GM18498 (cell line): ENCODE data around the gene ADAP1.
"Not testable (repeated sequence)": the region's sequence is repeated elsewhere in the genome, so short reads cannot be mapped to it uniquely, and the experiment has no call there.

Experiments used
- ATAC-seq: cut with Tn5 transposase; IDR thresholded peaks from one replicate; pipeline ENCODE4 v1.9.1; 2021; ENCODE audit warnings: mild to moderate bottlenecking, moderate library complexity; ENCODE audit not compliant: unreplicated experiment

ADAP1 gene, protein sequence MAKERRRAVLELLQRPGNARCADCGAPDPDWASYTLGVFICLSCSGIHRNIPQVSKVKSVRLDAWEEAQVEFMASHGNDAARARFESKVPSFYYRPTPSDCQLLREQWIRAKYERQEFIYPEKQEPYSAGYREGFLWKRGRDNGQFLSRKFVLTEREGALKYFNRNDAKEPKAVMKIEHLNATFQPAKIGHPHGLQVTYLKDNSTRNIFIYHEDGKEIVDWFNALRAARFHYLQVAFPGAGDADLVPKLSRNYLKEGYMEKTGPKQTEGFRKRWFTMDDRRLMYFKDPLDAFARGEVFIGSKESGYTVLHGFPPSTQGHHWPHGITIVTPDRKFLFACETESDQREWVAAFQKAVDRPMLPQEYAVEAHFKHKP

DNA sequence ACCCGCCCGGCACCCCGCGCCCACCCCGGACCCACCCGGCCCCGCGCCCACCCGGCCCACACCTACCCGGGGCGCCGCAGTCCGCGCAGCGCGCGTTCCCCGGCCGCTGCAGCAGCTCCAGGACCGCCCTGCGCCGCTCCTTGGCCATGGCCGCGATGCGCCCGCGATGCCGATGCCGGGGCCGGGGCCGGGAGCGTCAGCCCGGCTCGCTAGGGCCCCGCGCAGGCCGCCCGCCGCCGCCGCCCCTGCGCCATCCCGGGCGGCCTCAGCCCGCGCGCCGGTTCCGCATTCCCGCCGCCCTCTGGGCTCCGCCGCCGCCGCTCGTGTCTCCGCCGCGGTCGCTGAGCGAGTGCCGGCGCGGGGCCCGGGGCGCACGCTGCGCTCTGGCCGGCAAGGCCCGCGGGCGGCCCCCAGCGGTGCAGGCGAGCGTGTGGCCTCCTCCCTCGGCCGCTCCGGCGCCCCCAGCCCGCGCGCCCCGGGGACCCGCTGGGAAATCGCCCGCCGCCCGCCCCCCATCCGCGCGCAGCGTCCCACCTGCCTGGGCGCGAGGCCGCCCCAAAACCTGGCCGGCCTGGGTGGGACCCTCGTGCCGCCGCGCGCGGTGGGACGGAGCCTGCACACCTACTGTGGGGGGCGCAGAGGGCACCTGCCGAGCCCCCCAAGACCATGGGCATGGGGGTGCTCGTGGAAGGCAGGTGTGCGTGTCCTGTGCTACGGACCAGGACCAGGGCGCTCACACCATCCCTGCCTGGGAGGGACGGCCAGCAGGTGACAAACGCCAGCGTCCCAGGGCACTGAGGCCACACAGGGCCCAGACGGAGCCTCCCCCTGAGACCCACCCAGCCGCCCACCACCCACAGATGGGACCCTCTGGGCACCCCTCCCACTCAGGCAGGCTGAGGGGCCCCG lies at the start of gene ADAP1:
ADAP1 (minus strand) TSS at position 351 of the 909 bp plus-strand sequence; CDS start at position 148, 203 bp downstream.
- ATAC-seq: peak; percentile 59

DNA sequence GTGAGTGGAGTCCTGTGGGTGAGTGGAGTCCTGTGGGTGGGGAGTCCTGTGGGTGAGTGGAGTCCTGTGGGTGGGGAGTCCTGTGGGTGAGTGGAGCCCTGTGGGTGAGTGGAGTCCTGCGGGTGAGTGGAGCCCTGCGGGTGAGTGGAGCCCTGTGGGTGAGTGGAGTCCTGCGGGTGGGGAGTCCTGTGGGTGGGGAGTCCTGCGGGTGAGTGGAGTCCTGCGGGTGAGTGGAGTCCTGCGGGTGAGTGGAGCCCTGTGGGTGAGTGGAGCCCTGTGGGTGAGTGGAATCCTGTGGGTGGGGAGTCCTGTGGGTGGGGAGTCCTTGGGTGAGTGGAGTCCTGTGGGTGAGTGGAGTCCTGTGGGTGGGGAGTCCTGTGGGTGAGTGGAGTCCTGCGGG lies 48.0 kb upstream of the ADAP1 start:
- not testable (repeated sequence) for ATAC-seq

DNA sequence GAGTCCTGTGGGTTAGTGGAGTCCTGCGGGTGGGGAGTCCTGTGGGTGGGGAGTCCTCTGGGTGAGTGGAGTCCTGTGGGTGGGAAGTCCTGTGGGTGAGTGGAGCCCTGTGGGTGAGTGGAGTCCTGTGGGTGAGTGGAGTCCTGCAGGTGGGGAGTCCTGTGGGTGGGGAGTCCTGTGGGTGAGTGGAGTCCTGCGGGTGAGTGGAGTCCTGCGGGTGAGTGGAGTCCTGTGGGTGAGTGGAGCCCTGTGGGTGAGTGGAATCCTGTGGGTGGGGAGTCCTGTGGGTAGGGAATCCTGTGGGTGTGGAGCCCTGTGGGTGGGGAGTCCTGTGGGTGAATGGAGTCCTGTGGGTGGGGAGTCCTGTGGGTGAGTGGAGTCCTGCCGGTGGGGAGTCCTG lies 47.5 kb upstream of the ADAP1 start:
- not testable (repeated sequence) for ATAC-seq

DNA sequence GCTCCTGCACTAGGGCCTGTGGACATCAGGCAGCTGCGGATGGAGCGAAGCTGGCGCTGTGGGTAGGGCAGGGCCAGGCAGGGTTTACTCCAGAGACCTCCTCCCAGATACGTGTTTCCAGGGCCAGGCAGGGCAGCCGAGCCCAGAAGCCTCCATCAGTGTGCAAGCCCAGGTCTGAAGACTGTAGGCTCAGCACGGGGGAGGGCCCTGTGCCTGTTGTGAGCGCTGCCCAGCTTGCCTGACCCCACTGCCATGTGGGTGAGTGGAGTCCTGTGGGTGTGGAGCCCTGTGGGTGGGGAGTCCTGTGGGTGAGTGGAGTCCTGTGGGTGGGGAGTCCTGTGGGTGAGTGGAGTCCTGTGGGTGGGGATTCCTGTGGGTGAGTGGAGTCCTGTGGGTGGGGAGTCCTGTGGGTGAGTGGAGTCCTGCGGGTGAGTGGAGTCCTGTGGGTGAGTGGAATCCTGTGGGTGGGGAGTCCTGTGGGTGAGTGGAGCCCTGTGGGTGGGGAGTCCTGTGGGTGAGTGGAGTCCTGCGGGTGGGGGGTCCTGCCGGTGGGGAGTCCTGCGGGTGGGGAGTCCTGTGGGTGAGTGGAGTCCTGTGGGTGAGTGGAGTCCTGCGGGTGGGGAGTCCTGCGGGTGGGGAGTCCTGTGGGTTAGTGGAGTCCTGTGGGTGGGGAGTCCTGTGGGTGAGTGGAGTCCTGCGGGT lies 46.7 kb upstream of the ADAP1 start:
- ATAC-seq: not testable (repeated sequence)

DNA sequence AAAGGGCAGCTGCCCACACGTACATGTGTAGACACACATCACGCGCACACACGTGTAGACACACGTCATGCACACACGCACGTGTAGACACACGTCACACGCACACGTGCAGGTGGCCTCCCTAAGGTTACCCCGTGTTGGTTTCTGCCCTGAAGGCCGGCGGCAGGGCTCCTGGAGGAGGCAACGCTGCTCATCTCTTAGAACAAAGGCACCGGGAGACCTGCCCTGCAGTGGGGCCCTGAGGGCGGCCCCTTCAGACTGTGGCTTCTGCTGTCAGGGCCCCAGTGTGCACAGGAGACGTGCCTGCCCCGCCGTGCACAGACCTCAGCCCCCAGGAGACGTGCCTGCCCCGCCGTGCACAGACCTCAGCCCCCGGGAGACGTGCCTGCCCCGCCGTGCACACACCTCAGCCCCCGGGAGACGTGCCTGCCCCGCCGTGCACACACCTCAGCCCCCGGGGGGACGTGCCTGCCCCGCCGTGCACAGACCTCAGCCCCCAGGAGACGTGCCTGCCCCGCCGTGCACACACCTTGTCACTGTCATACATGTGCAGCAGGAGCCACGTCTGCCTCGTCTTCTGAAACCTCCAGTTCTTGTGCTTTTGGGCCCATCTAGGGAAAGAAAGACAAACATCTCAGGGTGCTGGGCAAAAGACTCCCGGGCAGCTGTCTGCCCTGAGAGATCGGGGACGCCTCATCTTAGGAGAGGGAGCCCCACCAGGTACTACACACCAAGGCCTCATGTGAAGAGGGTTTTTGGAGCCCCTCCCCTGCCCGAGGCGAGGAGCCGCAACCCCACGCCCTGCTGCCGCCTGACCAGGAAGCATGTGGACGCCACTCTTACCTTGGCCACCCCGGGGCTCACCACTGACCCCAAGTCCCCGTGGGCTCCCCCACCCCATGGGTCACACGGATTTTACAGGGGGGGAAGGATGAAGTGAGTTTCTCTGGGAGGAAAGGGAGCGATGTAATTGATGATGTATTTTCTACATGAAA lies 45.8 kb upstream of the ADAP1 start:
- ATAC-seq: no peak

DNA sequence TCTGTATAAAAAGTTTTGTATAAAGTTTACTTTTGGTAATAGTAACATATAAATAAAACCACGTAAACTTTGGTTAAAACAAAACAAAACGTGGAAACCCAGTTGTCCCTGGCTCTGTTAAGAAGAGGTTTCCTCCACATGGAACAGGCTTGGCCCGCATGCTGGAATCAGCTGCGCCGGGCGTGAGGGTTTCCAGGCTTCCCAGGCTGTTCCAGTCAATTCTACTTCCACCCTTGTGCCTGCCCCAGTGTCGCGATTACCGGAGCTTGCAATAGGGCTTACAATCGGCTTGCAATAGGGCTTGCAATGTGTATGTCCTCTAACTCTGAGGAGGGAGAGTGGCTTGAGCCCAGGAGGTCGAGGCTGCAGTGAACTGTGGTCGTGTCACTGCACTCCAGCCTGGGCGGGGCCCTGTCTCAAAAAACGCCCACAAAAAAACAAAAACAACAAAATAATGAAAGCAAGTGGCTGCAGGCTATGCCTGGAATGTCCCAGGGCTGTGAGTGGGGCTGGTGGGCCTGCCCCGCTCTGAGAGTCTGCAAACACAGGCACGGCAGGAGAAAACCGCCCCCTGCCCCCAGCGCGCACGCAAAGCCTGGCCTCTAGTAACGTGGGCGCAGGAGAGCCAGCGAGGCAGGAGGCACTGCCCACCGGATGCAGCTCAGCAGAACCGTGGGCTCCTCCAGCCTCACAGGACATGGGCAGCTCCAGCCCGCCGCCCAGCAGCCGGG lies 44.8 kb upstream of the ADAP1 start:
- ATAC-seq: no peak

- no peak for ATAC-seq
Measured at GRCh38 chr7:997404-998395, 43.2 kb upstream of the ADAP1 start.

DNA sequence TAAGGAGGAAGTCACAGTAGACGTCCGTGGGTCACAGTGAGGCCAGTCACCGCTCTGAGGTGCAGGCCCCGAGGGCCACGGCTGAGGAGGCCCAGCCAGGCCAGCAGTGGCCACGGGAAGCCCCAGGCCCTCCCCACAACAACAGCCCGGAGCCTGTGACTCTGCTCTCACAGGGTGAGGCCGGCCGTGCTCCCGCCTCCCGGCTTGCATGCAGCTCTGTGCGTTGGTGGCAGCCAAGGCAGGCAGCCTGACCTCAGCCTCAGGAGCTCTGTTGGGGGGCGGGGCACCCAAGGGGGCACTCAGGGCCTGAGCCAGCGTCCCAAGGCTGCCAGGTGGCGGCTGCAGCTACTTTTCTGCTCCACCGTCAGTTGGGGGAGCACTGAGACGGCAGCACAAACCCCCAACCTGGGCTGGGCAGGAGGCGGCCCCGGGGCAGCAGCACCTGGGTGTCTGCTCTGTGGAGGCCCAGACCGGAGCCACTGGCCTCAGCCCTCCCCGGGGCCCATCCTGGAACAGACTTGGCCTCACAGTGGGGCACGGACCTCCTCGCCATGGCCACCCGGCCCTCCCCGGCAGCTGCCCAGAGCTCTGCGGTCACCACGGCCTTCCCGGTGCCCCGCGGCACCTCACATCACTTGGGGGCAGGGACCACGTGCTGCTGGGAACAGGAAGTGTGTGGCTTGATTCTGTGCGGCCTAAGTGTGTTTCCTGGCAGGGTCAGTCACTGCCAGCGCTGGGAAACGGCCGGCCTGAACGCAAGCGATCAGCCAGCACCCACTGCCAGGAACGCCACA lies 41.8 kb upstream of the ADAP1 start:
- no peak for ATAC-seq

GRCh38 chr7:995571-995970 lies 41.1 kb upstream of the ADAP1 start:
- no peak for ATAC-seq

DNA sequence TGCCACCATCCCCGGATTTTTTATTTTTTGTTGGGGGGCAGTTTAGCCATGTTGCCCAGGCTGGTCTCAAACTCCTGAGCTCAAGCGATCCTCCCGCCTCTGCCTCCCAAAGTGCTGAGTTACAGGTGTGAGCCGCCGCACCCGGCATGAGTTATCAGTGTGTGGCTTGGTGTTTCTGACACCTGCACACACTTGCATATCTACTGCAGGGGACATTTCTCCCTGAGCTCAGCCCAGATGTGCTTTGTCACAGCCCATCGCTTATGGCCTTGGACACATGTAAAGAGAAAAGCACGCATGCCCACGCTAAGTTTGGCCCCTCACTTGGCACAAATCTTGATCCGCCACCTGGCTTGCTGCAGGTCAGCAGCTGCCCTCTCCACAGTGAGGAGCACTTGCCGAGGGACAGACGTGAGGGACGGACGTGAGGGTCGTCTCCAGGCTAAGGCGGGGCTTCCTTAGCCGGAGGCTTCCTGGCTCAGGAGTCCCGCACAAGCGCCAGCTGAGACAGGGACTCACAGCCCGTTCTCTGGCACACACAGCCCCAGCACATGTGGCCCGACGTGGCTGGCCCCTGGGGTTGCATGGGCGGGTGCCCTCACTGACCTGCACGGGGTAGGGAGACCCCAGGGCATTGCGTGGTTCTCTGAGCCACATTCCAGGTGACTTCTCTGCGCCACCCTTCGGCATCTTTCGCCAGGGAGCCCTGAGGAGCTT lies 40.3 kb upstream of the ADAP1 start:
- no peak for ATAC-seq

DNA sequence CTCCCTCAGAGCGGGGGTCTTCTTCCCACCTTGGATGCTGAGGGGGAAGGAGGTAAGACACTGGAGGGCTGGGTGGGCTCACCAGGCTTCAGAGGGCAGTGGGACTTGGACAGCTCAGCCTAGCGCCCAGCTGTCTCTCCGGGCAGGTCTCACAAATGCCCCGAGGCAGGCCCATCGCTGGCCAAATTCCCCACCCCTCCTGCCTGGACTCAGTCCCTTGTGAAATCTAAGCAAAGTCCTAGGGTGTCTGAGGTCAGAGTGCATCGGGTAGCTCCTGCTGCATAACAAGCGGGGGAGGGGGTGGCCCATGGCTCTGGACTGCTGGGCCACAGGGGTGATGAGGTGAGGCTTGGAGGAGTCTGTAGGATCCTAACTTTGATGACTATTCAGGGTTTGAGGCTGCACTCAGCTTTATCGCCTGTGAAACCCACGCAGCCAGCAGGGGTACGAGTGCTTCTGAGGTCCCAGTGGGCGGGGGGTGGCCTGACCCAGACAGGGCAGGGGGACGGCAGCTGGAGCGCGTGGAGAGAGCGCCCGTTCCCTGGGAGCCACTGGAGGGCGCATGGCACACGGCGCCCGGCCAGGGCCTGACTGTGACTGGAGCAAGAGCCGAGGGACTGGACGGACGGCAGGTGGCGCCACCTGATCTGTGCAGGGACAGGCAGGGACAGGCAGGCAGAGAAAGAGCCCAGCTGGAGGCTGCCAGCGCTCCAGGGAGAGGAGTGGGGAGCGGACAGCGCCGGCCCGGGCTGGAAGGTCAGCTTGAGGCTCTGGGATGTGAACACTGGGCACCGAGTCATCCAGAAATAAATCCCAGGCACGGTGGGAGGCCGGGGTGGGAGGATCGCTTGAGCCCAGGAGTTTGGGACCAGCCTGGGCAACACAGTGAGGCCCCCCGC lies 38.5 kb upstream of the ADAP1 start:
- peak; percentile 84 for ATAC-seq

DNA sequence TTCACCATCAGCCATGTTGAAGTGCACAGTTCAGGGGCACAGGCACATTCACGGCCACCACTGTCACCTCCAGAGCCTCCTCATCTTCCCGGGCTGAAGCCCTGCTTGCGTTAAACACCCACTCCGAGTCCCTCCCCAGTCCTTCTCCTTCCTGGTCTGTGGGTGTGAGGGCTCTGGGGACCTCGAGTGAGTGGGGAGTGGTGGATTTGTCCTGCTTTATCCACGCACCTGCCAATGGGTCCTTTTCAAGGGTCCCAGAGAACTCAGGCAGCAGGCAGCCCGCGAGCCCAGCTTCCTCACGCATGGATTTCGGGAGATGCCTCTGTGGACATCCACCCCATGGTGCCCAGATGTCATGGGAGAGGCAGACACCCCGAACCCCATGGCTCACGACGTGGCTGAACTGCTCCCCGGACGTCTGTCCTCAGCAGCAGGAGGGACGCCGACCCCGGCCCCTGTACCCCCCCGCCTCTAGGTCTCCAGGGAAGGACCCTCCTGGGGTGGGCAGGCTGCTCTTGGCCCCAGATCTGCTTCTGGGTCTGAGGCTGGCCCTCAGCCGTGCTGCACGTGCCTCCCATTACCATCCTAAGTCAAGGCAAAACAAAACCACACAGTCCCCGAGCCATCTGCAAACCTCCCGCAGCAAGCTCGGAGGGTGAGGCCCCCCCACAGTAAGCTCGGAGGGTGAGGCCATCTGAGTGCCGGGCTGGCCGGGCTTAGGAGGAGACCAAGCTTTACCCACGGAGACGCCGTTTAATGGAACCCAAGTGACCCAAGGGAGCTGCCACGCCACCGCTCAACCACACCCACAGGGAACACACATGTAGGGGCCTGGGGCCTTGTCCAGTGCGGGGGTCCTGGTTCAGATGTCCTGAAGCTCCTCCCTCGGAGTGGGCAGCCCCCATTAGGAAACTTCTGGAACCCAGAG lies 37.5 kb upstream of the ADAP1 start:
- ATAC-seq: no peak

GRCh38 chr7:990933-991728 lies 36.7 kb upstream of the ADAP1 start:
- no peak for ATAC-seq
